OCI-LY7 (cell line): ENCODE results near the gene ATAD3C. TPM values are rescaled to one million over a fixed set of nuclear protein-coding genes. Genes with fewer than 3 reads are reported as not detected.

ENCODE experiments used
- BruUV-seq: library from RNA; stranded (reverse); fragments of 400-500 nt; replicated peaks from 2 replicates; lab custom pipeline; 2021; lab: Mats Ljungman, UMichigan
- CTCF ChIA-PET: fragments of 300-600 bp; sonication (Branson Sonifier 250); formaldehyde crosslinking; loops from one replicate; lab custom pipeline; 2022; ENCODE audit warnings: antibody characterized with exemption; ENCODE audit not compliant: unreplicated experiment; lab: Charles Lee
- POLR2A ChIA-PET: fragments of 300-600 bp; sonication (Branson Sonifier 250); formaldehyde crosslinking; loops from one replicate; lab custom pipeline; 2022; ENCODE audit warnings: antibody characterized with exemption; lab: Charles Lee
- DNase-seq: peaks from one replicate; pipeline ENCODE4 v3.0.0-alpha.2; 2015; ENCODE audit warnings: low spot score
- H2AFZ ChIP-seq: fragments of 200-600 bp; sonication (generic), shearing (Covaris generic); 2 replicates; pipeline ENCODE4 v1.6.1; 2014; ENCODE audit warnings: mild to moderate bottlenecking, antibody characterized with exemption, low read length, moderate library complexity
- H3K27ac ChIP-seq: fragments of 200-600 bp; sonication (generic); 2 replicates; pipeline ENCODE4 v1.5.1; 2014; ENCODE audit warnings: mixed run types, low read depth, mild to moderate bottlenecking, moderate library complexity, low read length, inconsistent platforms; ENCODE audit not compliant: poor library complexity, severe bottlenecking
- H3K36me3 ChIP-seq: fragments of 200-600 bp; sonication (generic); 2 replicates; pipeline ENCODE4 v1.6.1; 2014; ENCODE audit warnings: mild to moderate bottlenecking, antibody characterized with exemption, low read length, moderate library complexity, mixed read lengths; ENCODE audit not compliant: insufficient read depth
- H3K4me1 ChIP-seq: fragments of 200-600 bp; sonication (generic); 2 replicates; pipeline ENCODE4 v1.5.1; 2014; ENCODE audit warnings: mild to moderate bottlenecking, low read length; ENCODE audit not compliant: insufficient read depth, poor library complexity, severe bottlenecking
- H3K4me2 ChIP-seq: fragments of 200-600 bp; sonication (generic); 2 replicates; pipeline ENCODE4 v1.6.1; 2014; ENCODE audit warnings: mild to moderate bottlenecking, low read length
- H3K4me3 ChIP-seq: fragments of 200-600 bp; sonication (generic); 2 replicates; pipeline ENCODE4 v1.5.1; 2014; ENCODE audit warnings: mild to moderate bottlenecking, low read depth, low read length; ENCODE audit not compliant: poor library complexity, severe bottlenecking
- H3K79me2 ChIP-seq: fragments of 200-600 bp; sonication (generic); 2 replicates; pipeline ENCODE4 v1.6.1; 2016; ENCODE audit warnings: low read depth, mild to moderate bottlenecking, low read length, moderate library complexity, mixed read lengths; ENCODE audit not compliant: insufficient read depth
- H3K9me2 ChIP-seq: fragments of 200-600 bp; sonication (generic); 2 replicates; pipeline ENCODE4 v1.6.1; 2016; ENCODE audit warnings: mild to moderate bottlenecking, low read length, mixed read lengths; ENCODE audit not compliant: insufficient read depth
- H3K9me3 ChIP-seq: fragments of 200-600 bp; sonication (generic); 2 replicates; pipeline ENCODE4 v1.6.1; 2014; ENCODE audit warnings: mild to moderate bottlenecking, mixed run types, low read length, mixed read lengths
- H4K20me1 ChIP-seq: fragments of 200-600 bp; sonication (generic); 2 replicates; pipeline ENCODE4 v1.6.1; 2014; ENCODE audit warnings: mild to moderate bottlenecking, antibody characterized with exemption, low read length, moderate library complexity, mixed read lengths; ENCODE audit not compliant: insufficient read depth
- CTCF ChIP-seq: fragments of 200-600 bp; sonication (generic); conservative IDR thresholded peaks from 2 replicates; pipeline ENCODE4 v1.5.1; 2014; ENCODE audit warnings: mild to moderate bottlenecking, antibody characterized with exemption, low read length, moderate library complexity, mixed read lengths
- EZH2phosphoT487 ChIP-seq: fragments of 200-600 bp; sonication (generic); IDR thresholded peaks from 2 replicates; pipeline ENCODE4 v1.6.1; 2018; ENCODE audit warnings: low read depth, borderline replicate concordance, mild to moderate bottlenecking, mixed run types, antibody characterized with exemption, low read length, moderate library complexity, mixed read lengths
- intact Hi-C: fragments of 100-400 bp; cut with micrococcal nuclease; formaldehyde crosslinking; loops from one replicate; pipeline ENCODE4 v1.10.0; 2022; ENCODE audit not compliant: unreplicated experiment
- total RNA-seq, 2 experiments: library from RNA; depleted of rRNA in 1 of 2; stranded (reverse); fragments of >200 nt in 1 of 2; shearing (Covaris generic) in 1 of 2; gene quantifications; 2 replicates each; pipeline ENCODE4 v1.2.3, GENCODE V29; 2014 to 2022

ATAD3C gene
- total RNA-seq, 2 experiments from 2014 or later: 1.6 to 3.0 TPM

GRCh38 chr1:1487701-1488100 is 38.2 kb downstream of the ATAD3C start:
- H2AFZ ChIP-seq: no peak overlapping the region
- intact Hi-C loops: no loop called here
- no peak overlapping the region for H3K27ac ChIP-seq
- ChIA-PET CTCF (interaction anchor here (0.6 kb wide), 1 partner anchor 26 kb away, joined by 3 read pairs; no protein-coding TSS in a partner anchor), POLR2A (no interaction called here)
- no peaks in the 10 kb centered on the region for H3K79me2 ChIP-seq
- H3K9me2 ChIP-seq: no peaks in the 10 kb centered on the region
- no TSS peak for BruUV-seq
- no peaks in the 10 kb centered on the region for H4K20me1 ChIP-seq
- peaks cover 83% of the 10 kb centered on the region for H3K36me3 ChIP-seq
- H3K4me1 ChIP-seq: no peaks in the 10 kb centered on the region
- no peak overlapping the region for H3K4me3 ChIP-seq
- H3K9me3 ChIP-seq: peaks cover 5% of the 10 kb centered on the region; the same call in 1 of the 2 replicates
- TF ChIP-seq EZH2phosphoT487 (no peak), CTCF (no peak)
- H3K4me2 ChIP-seq: no peak overlapping the region
- no peak for DNase-seq

- H3K9me2 ChIP-seq: no peaks in the 10 kb centered on the region
- no peaks in the 10 kb centered on the region for H4K20me1 ChIP-seq
- no peak overlapping the region for H3K4me2 ChIP-seq
- no peak overlapping the region for H2AFZ ChIP-seq
- peaks cover 82% of the 10 kb centered on the region for H3K36me3 ChIP-seq
- no TSS peak for BruUV-seq
- H3K79me2 ChIP-seq: no peaks in the 10 kb centered on the region
- DNase-seq: no peak
- ChIA-PET CTCF (no interaction called here), POLR2A (no interaction called here)
- peaks cover 5% of the 10 kb centered on the region; the same call in 1 of the 2 replicates for H3K9me3 ChIP-seq
- intact Hi-C loops: no loop called here
- H3K4me3 ChIP-seq: no peak overlapping the region
- TF ChIP-seq CTCF: no peak
- TF ChIP-seq EZH2phosphoT487: no peak
- no peak overlapping the region for H3K27ac ChIP-seq
- H3K4me1 ChIP-seq: no peaks in the 10 kb centered on the region
Measured at GRCh38 chr1:1489231-1489630, 39.7 kb downstream of the ATAD3C start.

- Histone ChIP-seq H3K4me2 (no peak overlapping the region), H4K20me1 (no peaks in the 10 kb centered on the region), H3K9me2 (no peaks in the 10 kb centered on the region), H3K27ac (no peak overlapping the region), H2AFZ (no peak overlapping the region), H3K79me2 (no peaks in the 10 kb centered on the region), H3K36me3 (peaks cover 78% of the 10 kb centered on the region), H3K4me1 (no peaks in the 10 kb centered on the region), H3K9me3 (peaks cover 5% of the 10 kb centered on the region; the same call in 1 of the 2 replicates), H3K4me3 (no peak overlapping the region)
- ChIA-PET POLR2A (no interaction called here), CTCF (no interaction called here)
- no peak for DNase-seq
- TF ChIP-seq EZH2phosphoT487: no peak
- no peak for TF ChIP-seq CTCF
- intact Hi-C loops: no loop called here
- no TSS peak for BruUV-seq
Measured at GRCh38 chr1:1489861-1490260, 40.4 kb downstream of the ATAD3C start.
